Stimulated activated CD4-positive, alpha-beta T cell treated with anti-CD3 and anti-CD28 coated beads, Interleukin-1b, Interleukin-23, amount 100 ng/mL, for 24 hours (primary cell): ENCODE results near the gene SGMS1.
"Not testable (repeated sequence)": the region's sequence is repeated elsewhere in the genome, so short reads cannot be mapped to it uniquely, and the experiment has no call there.

Source experiments
- DNase-seq, 4 experiments: peaks; one replicate each; pipeline ENCODE4 v3.0.0-alpha.2; 2020; ENCODE audit warnings: low read depth in 4 of 4, low spot score in 1 of 4

The SGMS1 gene

DNA sequence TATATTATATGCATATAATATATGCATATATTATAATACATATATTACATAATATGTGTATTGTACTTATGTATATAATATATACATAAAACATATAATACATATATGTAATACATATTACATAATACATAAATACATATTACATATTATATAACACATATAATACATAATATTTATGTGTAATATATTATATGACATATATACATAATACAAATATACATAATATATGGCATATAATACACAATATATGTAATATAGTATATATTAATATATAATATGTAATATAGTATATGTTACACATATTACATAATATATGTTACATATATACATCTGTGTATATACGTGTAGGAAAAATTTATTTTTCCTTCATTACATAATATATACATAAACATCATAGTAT lies 63.4 kb downstream of the SGMS1 start:
- DNase-seq, result no peak

DNA sequence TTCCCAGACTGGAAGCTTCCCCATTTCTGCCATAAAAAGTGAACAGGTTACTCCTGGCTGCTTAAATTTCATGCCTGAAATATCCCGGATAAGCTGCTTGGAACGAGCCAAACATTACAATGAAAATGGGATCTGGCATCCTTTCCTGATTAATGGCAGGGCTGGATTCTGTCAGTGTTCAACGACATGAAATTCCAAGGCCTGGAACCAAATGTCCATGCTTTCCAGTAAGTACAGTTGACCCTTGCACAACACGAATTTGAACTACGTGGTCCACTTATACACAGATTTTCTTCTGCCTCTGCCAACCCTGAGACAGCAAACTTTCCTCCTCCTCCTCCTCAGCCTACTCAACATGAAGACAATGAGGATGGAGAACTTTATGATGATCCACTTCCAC lies 65.4 kb downstream of the SGMS1 start:
- DNase-seq, result no peak

DNA sequence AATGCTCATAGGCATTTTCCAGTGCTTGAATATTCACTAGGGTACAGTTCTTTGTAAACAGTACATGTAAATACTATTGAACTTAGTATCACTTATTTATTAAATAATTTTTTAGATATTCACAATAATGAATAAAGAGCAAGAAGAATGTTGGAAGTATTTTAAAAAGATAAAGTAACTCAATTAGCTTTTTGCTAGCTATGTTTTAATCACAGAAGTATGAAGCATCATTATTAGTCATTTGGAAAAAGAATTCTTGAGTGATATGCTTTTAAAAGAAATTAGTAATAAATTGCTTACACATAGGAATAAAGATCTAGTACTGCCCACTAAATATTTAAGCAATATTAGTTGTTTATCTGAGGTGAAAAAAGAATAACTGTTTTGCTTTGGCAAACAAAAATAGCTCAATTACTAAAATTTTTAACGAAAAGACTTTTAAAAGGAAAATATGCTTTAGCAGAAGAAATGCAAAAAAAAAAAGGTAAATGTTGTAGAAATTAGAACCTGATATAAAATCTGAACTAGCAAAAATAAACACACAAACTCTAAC lies 66.5 kb downstream of the SGMS1 start:
- DNase-seq, result no peak

DNA sequence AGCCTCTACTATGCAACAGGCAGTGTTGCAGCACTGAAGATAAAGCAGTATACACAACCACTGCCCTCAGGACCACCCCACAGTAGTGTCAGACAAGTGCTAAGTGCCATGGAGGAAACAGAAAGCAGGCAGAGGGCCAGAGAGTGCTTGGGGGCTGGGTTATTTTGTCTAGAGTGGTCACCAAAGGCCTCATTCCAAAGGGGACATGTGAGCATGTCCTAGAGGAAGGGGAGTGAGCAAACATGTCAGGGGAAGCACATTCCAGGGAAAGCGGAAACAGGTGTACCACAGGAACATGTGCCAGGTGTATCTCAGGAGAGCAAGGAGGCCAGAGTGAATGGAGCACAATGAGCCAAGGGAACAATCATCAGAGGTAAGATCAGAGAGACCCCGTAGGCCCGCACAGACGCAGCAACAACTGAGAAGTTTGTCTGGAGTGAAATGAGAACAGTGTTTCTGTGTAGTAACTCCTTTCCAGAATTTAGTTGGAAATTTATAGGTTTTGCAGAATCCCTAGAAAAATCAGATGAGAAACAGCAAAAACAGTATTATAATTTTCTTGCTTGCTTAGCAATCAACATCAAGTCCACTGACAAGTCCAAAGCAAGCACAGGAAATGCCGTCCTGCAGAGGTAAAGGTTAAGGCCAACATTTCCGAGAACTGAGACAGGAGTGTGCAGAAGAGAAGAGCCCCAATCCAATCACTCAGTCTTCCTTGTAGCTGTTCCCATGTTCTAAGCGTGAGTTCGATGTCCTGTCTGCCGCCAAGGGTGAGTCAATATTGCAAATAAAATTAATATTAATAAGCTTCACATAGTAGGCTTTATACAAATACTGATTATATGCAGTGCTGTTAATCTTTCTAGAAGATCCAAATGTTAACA lies 67.3 kb downstream of the SGMS1 start:
- no peak for DNase-seq

DNA sequence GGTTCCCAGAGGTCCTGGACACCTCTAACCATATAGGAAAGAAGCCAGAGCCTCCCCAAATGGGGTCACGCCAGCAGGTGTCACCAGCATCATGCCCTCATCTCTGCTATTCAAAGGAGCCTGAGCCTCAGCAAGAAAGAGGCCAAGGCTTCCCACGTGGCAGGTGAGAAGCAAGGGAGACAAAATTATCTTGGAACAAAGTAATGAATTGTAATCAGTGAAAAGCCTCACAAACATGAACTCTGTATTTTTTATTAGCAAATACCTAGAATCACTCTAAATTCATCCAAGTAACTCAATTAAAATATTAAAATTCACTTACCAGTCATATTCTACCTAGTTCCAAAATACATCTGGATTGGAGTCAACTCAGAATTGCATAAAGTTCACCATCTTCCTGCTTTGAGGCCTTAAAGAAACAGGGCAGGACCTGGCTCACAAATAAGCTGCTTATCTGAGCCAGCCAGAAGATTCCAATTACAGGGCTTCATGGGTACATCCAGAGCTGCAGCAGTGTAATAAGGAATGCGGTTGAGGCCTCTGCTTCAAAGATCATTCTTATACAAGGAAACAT lies 68.7 kb downstream of the SGMS1 start:
- DNase-seq, result no peak

DNA sequence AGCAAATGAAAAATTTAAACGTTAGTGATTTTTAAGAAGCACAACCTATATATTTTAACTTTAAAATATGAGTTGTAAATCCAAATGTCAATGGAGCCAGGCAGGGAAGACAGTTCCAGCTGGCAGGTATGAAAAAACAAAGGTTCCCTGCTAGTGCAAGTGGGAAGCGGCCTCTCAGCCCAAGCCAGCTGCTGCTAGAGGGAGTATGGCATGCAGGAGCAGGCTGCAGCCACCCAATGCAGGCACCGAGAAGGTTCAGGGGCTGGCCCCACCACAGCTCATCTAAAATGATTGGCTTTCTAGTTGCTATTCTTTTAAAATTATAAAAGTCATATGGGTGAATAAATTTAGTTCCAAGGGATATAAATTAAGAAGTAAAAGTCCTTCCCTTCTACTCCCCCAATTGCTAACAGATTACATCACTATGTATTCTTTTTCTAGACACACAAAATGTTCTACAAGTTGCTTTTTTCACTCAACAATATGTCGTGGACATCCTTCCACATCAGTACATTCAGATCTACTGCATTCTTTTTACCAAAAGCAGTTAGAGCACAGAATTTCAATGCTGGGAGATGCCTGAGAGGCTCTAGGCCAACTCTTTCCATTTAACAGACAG lies 69.3 kb downstream of the SGMS1 start:
- DNase-seq, result no peak

DNA sequence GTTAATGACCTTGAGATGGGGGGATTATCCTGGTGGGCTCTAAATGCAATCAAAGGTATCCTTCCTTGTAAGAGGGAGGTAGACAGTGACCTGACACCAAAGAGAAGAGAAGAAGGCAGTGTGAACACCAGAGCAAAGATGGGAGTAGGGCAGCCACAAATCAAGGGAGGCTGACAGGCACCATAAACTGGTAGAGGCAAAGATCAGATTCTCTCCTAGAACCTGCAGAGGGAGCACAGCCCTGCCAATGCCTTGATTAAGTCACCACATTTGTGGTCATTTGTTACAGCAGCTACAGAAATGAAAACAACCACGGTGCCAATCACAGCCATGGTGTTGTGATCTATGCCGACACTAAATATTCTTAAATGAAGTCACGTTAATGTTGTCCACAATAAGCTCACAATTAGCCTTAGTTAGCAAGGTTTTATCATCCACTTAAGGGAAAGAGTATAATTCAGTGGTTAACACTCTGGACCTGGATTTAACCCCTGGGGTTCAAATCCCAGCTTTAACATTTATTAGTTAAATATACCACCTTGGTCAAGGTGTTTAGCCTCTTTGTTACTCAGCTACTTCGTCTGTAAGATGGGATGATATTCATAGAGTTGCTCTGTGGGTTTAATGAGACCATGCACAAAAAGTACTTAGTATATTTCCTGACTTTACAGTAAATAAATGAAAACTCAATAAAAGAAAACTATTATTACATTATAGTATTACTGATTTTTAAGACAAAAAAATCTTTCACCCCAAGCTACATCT lies 70.8 kb downstream of the SGMS1 start:
- DNase-seq, result no peak

DNA sequence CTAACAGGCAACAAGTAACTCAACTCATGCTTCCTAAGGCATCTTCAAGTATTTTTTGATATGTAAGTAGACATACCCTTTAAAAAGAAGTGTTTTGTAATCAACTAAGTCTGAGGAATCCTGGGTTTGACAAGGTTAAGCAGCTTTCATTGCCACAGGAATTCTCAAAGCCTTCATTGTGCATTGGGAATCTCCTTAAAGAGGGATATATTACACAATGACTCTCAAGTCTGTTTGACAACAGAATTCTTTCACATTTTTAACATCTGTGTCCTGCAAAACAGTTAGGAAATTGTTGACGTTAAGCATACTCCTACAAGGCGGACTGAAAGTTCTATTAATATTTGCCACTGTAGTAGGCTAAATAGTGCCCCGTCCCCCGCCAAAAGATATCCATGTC lies 71.4 kb downstream of the SGMS1 start:
- no peak for DNase-seq

DNA sequence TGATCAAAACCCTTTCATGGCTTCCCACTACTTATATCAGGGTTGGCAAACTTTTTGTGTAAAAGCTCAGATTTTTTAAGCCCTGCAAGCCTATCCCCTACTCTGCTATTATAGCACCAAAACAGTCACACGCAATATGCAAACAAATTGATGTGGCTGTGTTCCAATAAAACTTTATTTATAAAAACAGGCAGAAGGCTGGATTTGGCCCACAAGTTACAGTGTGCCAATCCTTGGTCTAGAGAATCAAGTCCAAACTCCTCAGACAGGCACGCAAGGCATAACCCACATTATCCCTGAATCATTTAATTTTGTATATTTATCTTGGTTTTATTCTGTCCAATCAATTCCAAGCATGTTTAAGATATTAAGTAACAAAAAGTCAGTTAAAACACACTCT lies 71.9 kb downstream of the SGMS1 start:
- no peak for DNase-seq

DNA sequence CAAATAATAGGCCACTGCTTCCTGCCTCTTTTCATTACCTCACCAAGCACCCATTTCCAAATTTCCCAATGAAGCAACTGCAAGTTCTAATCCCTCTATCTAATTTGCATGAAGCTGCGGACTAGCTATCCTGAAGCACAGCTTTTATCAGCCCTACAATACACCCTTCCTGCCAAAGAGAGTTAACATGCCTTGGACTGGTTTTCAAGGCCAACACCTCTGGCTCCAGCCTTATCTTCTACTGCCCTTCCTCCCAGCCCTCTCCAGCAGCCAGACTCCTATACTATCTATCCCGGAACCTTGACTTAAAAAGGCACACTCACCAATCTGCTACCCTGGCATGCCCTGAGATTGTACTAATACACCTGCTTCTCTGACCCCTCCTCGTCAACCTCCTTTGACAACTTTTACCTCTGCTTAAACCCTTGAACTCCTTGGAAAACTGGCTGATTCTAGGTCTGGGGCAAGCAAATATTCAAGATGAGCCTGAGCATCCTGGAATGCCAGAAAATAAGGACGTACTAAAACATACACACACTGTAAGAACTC lies 73.4 kb downstream of the SGMS1 start:
- DNase-seq, result no peak

DNA sequence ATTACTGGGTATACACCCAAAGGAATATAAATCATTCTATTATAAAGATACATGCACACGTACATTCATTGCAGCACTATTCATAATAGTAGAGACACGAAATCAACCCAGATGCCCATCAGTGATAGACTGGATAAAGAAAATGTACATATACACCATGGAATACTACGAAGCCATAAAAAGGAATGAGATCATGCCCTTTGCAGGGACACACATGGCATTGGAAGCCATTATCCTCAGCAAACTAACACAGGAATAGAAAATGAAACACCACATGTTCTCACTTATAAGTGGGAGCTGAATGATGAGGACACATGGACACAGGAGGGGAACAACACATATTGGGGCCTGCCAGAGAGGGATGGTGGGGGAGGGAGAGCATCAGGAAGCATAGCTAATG lies 74.6 kb downstream of the SGMS1 start:
- DNase-seq, result not testable (repeated sequence)

DNA sequence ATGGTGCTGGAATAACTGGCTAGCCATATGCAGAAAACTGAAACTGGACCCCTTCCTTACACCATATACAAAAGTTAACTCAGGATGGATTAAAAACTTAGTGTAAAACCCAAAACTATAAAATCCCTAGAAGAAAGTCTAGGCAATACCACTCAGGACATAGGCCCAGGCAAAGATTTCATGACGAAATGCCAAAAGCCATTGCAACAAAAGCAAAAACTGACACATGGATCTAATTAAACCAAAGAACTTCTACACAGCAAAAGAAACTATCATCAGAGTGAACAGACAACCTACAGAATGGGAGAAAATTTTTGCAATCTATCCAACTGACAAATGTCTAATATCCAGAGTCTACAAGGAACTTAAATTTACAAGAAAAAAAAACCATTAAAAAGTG lies 75.3 kb downstream of the SGMS1 start:
- DNase-seq, result not testable (repeated sequence)

DNA sequence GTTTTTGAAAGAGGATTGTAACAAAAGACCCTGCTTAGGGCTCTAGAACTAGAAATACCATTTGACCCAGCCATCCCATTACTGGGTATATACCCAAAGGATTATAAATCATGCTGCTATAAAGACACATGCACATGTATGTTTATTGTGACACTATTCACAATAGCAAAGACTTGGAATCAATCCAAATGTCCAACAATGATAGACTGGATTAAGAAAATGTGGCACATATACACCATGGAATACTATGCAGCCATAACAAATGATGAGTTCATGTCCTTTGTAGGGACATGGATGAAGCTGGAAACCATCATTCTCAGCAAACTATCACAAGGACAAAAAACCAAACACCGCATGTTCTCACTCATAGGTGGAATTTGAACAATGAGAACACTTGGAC lies 77.5 kb downstream of the SGMS1 start:
- not testable (repeated sequence) for DNase-seq

DNA sequence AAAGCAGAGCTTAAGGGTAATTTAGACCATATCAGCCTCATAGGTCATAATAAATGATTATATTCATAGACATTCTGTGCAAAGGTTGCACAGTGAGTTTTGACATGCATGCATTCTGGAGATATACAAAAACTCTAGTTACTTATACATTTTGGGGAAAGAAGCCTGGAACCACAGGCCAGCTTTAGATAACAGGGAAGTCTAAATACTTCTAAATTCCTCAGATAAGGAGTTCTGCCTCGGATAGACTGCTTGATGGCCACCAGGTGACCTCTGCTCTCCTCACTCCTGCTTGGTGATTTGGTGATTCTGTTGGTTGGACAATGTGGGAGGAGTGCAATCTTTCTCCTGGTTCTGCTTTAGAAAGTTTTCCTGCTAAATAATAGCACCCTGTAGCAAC lies 77.9 kb downstream of the SGMS1 start:
- no peak for DNase-seq

DNA sequence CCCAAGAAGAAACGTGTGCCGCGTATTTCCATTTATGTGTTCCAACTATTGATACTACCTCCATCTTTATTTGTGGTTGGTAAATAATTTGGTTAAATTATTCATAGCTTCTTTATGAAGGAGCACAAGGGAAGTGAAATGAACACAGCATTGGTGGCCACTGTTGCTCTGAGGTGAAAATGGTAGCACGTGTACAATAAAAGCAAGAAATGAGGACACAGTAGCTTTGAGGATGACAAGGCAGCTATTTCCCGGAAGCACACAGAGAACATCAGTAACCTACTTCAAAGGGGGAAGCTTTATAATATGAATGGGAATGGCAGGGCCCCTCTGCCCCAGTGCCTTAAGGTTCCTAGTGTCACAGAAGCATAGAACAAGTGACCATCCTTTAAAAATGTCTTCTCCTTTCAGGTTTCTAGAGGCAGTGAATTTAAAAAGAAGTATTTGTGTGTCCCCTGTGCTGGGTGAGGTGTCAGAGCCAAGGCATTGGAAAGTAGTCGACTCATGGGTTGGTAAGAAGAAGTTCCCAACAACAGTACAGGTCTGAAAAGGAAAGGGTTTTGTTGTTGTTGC lies 78.8 kb downstream of the SGMS1 start:
- no peak for DNase-seq

DNA sequence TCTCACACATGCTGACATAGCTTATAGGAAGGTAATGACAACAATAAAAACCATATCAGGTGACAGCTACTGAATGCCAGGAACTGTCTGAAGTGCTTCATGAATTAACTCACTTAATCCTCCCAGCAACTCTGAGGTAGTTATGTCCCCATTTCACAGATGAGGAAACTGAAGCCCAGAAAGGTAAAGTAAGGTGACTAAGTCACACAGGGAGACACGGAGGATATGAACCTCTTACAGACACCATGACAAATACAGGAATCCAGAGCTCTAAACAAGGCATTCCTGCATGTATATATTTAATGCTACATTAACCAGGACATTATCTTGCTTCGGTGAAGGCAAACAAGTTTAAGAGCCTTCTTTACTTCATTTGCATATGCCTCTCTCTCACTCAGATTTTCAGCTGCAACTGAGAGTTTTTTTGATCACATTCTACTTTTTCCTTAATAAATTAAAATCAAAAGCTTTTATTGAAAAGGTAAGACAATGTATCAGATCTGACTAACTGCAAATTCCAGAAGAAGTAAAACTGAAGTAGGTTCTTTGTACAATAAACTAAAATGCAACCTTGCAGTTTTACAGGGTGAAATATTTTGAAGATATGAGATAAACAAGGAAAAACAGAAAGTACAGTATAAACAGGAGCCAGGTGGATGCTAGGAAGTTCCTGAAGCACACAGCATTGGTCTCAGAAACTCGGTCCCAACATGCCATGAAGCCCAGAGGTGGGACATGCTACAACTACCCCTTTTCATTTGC lies 79.5 kb downstream of the SGMS1 start:
- DNase-seq, result no peak

DNA sequence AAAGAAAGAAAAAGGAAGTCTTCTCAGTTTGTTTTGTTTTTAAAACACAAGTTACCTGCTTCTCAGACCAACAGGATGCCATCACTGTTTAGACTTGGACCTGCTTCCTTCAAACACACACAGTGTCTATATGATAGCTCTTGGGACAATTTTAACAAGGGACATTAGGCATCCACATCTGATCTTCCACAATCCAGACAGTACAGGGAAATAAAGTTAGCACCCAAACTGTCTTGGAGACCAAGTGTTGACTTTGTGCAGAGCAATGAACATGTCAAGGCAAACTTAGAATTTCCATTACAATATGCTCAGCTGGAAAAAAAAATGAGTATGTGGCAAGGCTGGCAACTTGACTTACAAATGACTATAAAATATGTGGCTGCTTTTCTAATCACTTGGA lies 80.9 kb downstream of the SGMS1 start:
- no peak for DNase-seq

DNA sequence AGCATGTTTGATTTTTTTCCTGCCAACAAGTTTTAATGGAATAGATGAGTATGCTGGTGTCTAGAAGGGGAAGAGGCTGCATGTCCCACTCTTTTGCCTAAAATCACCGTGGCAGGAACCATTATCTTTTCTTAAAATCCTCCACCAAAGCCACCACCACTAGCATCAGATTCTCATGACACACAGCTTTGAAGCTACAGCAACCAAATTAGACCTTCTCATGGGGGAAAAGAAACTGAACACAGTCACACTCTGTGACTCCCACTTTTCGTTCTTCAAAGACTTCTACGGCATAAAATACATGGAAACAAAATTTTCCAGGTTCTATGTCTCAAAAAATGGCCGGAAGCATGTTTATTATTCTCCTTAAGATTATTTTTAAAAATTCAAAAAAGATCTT lies 81.8 kb downstream of the SGMS1 start:
- DNase-seq, result no peak

DNA sequence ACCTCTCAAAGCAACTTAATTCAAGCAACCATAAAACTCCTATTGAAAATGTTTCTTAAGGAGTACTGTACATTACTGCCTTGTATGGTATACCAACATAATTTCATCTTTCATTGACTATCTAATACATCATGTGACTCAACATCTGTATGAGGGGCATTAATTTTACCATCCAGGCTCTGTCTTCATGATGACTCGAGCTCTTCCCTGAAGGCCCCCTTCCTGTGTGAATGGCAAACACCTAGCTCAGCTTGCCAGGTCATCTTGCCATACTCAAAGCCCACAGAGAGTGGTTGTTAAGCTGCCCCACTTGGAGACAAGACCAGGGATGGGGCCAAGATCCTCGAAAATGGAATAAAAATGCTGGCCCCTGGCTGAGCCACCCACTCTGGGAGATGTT lies 82.4 kb downstream of the SGMS1 start:
- no peak for DNase-seq

DNA sequence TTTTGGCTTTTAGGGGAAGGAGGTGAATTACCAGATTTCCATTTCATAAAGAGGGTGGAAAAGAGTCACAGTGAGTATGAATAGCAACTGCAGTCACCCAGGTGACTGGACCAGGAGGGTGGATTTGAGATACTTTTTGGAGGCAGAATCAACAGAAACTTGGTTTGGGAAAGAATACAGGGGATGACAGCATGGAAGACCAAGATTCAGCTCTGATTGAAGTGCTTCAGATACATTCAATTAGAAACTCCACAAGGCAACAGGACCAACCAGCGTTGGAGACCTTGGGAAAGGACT lies 83.0 kb downstream of the SGMS1 start:
- DNase-seq, result no peak
